Measurements from ENCODE around the gene IRAK1. TPM values are rescaled to one million over a fixed set of nuclear protein-coding genes. Genes with fewer than 3 reads are reported as not detected.

Gene IRAK1
- total RNA-seq, 2 experiments from 2014 or later: 127 to 135 TPM

DNA sequence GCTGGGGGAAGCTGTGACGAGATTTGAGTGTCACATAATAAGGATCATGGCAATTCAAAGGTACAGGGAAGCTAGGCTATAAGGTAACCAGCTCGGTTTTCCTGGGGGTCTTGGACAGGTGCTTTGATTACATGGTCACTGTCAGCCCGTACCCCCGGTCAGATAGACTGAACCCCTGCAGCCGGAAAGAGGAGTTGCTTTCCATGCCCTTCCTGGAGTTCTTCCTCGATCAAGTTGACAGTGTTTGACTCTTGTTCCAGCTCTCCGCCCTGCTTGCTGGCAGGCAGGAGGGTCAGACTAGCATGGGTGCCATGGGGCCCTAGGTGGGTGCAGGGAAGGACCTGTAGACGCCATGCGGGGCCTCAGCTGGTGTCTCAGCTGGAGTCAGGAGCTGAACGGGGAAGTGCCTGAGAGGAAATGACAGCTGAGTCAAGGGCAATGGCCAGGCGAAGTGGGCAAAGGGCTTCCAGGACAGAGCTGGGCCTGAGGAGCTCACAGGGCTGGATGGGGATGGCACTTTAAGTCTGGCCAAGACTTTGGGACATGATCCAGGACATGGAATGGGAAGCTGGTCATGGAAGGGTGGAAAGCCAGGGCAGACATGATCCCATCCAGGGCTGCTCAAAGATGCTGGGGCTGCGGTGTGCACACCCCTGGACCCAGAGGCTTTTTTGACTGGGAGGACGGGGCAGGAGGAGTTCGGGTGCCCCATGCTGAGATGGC is 45.5 kb downstream of the IRAK1 start:
- Mint-ChIP-seq H3K27ac (peak overlapping the region; percentile 95), H3K4me3 (peak overlapping the region; percentile 88), H3K4me1 (peaks cover 10% of the 10 kb centered on the region), H3K27me3 (no peaks in the 10 kb centered on the region), H3K36me3 (peaks cover 9% of the 10 kb centered on the region), H3K9me3 (no peaks in the 10 kb centered on the region)
- ATAC-seq (ENCODE audit: low read depth) (no peak), DNase-seq (no peak)
- POLR2A ChIA-PET: interaction anchor here (1.0 to 6.9 kb wide), 6 partner anchors 8 to 48 kb away, joined by 3 to 62 read pairs (median 6); partner anchors contain the start of genes ARHGAP4 and IRAK1

DNA sequence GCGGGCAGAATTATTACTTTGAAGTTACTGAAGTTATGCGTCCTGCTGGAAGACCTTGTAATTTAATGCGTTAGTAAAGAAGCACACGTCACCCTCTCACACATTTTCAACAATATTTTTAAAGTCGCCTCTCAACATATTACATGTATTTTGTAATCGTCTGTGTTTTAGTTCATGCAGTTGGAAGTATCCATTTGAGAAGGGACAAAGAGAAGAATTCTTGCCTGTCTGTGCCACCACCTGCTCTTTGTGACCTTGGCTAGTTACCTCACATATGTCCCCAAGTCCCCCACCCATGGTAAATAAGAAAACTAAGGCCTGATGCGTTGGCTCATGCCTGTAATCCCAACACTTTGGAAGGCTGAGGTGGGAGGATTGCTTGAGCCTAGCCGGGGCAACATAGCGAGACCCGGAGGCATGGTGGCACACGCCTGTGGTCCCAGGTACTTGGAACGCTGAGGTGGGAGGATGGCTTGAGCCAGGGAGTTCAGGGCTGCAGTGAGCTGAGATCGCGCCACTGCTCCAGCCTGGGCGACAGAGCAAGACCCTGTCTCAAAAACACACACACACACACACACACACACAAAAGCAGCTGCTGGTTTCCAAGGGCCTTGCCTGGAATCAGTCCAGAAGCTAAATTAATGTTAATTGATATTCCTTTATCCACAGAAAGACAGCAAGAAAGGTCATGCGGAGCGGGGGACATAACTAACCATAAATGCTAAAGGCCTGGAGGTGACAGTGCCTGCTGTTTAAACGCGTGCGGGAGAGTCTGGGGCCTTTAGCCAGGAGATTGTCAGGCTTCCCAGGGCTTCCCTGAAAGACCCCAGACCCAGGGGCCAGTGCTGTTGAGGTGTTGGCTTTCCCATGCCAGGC is 46.3 kb downstream of the IRAK1 start:
- POLR2A ChIA-PET: interaction anchor here (0.7 to 7.6 kb wide), 11 partner anchors 8 to 80 kb away, joined by 3 to 110 read pairs (median 7); partner anchors contain the start of genes ARHGAP4 and IRAK1
- no peaks in the 10 kb centered on the region for H3K9me3 Mint-ChIP-seq
- peak overlapping the region; percentile 88 for H3K4me3 Mint-ChIP-seq
- peaks cover 10% of the 10 kb centered on the region for H3K4me1 Mint-ChIP-seq
- peak overlapping the region; percentile 95 for H3K27ac Mint-ChIP-seq
- DNase-seq (no peak), ATAC-seq (ENCODE audit: low read depth) (no peak)
- no peaks in the 10 kb centered on the region for H3K27me3 Mint-ChIP-seq
- peaks cover 9% of the 10 kb centered on the region for H3K36me3 Mint-ChIP-seq

DNA sequence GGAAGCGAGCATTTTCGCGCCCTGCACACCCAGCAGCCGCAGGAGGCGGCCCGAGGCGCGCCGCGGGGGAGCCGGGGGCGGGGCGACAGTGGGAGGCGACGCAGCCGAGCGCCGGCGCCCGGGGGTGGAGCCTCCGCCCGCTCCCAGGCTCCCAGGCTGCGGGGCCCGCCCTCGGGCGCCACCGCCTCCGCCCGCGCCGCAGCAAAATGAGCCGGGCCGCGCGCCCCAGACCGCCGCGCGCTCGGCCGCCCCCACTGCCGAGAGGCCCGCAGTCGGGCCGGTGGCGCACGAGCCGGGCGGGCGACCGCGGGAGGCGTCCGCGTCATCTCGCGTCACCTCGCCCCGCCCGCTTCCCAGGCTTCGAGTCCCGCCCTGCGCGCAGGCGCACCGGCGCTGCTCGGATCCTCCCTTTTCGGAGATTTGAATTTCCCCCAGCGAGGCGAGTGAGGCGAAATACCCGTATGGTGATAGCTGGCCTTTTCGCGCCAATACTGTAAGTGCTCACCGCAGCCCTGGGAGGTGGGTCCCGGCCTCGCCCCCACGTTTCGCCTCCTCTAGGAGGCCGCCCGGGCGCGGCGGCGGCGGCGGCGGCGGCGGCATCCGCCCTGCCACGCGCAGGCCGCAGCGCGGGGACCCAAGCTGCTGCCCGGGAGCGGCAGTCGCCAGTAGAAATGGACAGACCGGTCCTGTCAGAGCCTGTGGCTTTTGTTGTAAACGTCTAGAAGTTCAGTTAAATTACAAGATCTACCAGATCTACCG is 47.2 kb downstream of the IRAK1 start, which contains the start of gene TMEM187:
Gene TMEM187, plus strand, starts transcription at position 387 of the 759 bp plus-strand sequence. CDS start 9,309 bp downstream, outside the sequence.
- ATAC-seq (ENCODE audit: low read depth) (peak; percentile 48), DNase-seq (peak; percentile 90)
- peaks cover 16% of the 10 kb centered on the region for H3K36me3 Mint-ChIP-seq
- H3K27ac Mint-ChIP-seq: peak within 1 kb of the TSS; percentile 100
- no peaks in the 10 kb centered on the region for H3K27me3 Mint-ChIP-seq
- H3K4me1 Mint-ChIP-seq: peaks cover 10% of the 10 kb centered on the region
- no peaks in the 10 kb centered on the region for H3K9me3 Mint-ChIP-seq
- POLR2A ChIA-PET: interaction anchor here (0.6 to 7.6 kb wide), 10 partner anchors 9 to 82 kb away, joined by 3 to 110 read pairs (median 8); partner anchors contain the start of genes ARHGAP4 and IRAK1
- peak within 1 kb of the TSS; percentile 100 for H3K4me3 Mint-ChIP-seq

DNA sequence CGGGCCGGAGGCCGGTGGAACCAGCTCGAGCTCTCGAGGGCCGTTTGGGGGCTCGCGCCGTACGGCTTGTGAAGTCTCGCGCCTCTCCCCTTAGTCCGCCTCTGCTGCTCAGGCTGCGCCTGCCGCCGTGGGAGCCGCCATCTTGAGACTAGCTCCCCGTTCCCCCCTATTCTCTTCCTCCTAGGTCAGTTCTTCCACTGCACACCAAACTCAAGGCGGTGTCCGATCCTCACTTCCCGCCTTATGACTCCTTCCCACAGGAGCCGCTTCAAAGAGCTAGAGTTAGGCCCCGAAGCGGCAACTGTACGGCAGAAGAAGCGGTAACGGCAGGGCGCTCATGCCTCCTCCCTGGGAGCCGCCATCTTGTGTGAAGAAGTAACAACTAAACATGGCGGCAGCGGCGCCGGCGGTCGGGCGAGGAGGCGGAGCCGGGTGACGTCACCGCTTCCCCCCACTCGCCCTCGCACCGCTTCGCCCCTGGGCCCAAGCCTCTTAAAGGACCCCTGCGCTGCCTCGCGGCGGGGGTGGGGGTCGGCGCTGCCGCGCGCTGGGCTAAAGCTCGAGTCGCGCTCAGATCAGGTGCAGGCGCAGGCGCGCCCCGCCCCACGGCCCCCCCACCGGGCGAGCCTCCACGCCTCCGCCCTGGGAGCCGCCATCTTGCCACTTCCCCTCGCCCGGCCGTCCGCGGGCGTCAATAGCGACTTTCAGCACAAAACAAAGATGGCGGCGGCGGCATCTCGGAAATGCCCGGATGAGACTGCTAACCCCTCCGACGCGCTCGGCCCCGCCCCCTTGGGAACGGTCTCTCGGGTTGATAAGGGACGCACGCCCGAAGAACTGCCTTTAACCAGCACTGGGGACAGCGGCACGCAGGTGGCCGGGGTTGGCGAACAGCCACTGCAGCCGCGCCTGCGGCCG is 48.0 kb downstream of the IRAK1 start, which contains the start of gene HCFC1:
Gene HCFC1, minus strand, starts transcription at position 369 of the 918 bp plus-strand sequence. CDS start 978 bp downstream, outside the sequence.
- Mint-ChIP-seq H3K4me1 (peaks cover 12% of the 10 kb centered on the region), H3K9me3 (no peaks in the 10 kb centered on the region), H3K27me3 (no peaks in the 10 kb centered on the region), H3K27ac (peak within 1 kb of the TSS; percentile 100), H3K36me3 (peaks cover 20% of the 10 kb centered on the region), H3K4me3 (peak within 1 kb of the TSS; percentile 100)
- ATAC-seq (ENCODE audit: low read depth) (peak; percentile 31), DNase-seq (peak; percentile 88)
- POLR2A ChIA-PET: interaction anchor here (0.6 to 7.6 kb wide), 12 partner anchors 10 to 83 kb away, joined by 3 to 110 read pairs (median 7); partner anchors contain the start of genes ARHGAP4 and IRAK1

DNA sequence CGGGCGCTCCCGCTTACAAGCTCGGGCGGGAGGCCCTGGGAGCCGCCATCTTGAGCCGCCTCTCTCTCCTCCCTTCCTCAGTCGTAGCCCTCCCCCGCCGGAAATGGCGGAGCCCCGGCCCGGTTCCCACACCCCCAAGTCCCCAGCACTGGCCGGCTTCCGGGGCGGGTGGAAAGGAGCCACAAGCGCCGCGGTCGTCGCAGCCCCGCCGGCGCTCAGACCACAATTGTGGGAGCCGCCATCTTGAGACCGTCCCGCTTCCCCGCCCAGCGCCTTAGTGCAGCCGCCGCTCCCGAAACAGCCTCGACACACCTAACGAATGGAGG is 48.6 kb downstream of the IRAK1 start:
- DNase-seq (peak; percentile 84), ATAC-seq (ENCODE audit: low read depth) (peak; percentile 23)
- H3K9me3 Mint-ChIP-seq: no peaks in the 10 kb centered on the region
- H3K4me1 Mint-ChIP-seq: peaks cover 16% of the 10 kb centered on the region
- H3K27ac Mint-ChIP-seq: peak overlapping the region; percentile 100
- POLR2A ChIA-PET: interaction anchor here (0.9 to 7.6 kb wide), 10 partner anchors 11 to 56 kb away, joined by 3 to 110 read pairs (median 7); partner anchors contain the start of genes ARHGAP4 and IRAK1
- no peaks in the 10 kb centered on the region for H3K27me3 Mint-ChIP-seq
- peaks cover 20% of the 10 kb centered on the region for H3K36me3 Mint-ChIP-seq
- peak overlapping the region; percentile 100 for H3K4me3 Mint-ChIP-seq

DNA sequence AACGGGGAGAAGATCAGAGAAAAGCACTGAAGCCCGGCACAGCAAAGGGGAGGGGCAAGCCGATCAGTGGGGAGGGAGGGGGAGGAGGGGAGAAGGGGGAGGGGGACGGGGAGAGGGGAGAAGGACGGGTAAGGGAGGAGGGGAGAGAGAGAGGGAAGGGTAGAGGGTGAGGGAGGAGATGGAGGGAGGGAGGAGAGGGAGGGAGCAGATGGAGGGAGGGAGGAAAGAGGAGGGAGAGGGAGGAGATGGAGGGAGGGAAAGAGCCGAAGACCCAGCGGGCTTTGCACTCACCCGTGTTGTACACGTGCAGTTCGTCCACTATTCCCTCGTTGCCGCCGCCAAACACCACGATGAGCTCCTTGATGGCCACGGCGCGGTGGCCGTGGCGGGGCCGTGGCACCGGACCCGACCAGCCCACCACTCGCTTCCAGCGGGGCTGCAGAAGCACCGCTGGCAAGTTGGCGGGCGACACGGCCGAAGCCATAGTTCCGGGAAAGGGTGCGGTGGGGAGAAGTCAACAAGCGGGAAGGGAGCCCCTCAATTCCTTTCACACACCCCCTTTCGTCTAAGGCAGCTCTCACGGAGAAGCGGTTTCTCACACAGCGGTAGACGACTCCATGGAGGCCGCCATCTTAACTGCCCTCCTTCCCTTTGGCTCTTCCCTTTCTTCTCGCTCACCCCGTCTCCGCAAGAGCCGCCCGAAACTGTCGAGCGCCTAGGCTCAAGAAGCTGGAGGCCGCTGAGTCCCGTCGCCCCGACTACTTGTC is 49.2 kb downstream of the IRAK1 start:
- Mint-ChIP-seq H3K9me3 (no peaks in the 10 kb centered on the region), H3K4me3 (peak overlapping the region; percentile 100), H3K4me1 (peaks cover 14% of the 10 kb centered on the region), H3K27ac (peak overlapping the region; percentile 100), H3K36me3 (peaks cover 20% of the 10 kb centered on the region), H3K27me3 (no peaks in the 10 kb centered on the region)
- DNase-seq (no peak), ATAC-seq (ENCODE audit: low read depth) (peak; percentile 5)
- POLR2A ChIA-PET: interaction anchor here (1.1 to 7.6 kb wide), 11 partner anchors 10 to 56 kb away, joined by 3 to 110 read pairs (median 7); partner anchors contain the start of genes ARHGAP4 and IRAK1

DNA sequence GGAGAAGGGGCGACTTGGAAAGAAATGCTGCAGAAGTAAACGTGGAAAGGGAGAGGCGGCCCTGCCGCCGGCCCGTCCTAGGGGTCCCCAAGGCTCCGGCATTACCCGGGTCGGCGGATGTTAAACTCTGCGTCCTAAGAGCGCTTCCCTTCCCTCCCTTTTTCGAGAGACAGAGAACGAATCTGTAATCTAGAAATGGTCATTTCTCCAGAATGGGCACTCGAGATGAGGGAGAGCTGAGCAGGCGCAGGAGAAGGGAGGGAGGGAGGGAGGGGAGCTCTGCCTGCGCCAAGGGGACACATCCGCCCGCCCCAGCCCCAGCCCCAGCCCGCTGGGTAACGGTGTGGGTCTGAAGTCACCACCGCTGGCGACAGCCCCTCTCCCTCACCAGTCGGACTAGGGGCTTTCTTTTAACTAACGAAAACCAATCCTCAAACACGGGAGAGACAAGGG is 49.8 kb downstream of the IRAK1 start:
- peaks cover 20% of the 10 kb centered on the region for H3K36me3 Mint-ChIP-seq
- POLR2A ChIA-PET: interaction anchor here (1.2 to 7.6 kb wide), 8 partner anchors 11 to 57 kb away, joined by 3 to 110 read pairs (median 22); partner anchors contain the start of genes ARHGAP4 and IRAK1
- H3K4me1 Mint-ChIP-seq: peaks cover 14% of the 10 kb centered on the region
- ATAC-seq (ENCODE audit: low read depth) (no peak), DNase-seq (peak; percentile 54)
- peak overlapping the region; percentile 100 for H3K27ac Mint-ChIP-seq
- no peaks in the 10 kb centered on the region for H3K27me3 Mint-ChIP-seq
- H3K9me3 Mint-ChIP-seq: no peaks in the 10 kb centered on the region
- peak overlapping the region; percentile 100 for H3K4me3 Mint-ChIP-seq

DNA sequence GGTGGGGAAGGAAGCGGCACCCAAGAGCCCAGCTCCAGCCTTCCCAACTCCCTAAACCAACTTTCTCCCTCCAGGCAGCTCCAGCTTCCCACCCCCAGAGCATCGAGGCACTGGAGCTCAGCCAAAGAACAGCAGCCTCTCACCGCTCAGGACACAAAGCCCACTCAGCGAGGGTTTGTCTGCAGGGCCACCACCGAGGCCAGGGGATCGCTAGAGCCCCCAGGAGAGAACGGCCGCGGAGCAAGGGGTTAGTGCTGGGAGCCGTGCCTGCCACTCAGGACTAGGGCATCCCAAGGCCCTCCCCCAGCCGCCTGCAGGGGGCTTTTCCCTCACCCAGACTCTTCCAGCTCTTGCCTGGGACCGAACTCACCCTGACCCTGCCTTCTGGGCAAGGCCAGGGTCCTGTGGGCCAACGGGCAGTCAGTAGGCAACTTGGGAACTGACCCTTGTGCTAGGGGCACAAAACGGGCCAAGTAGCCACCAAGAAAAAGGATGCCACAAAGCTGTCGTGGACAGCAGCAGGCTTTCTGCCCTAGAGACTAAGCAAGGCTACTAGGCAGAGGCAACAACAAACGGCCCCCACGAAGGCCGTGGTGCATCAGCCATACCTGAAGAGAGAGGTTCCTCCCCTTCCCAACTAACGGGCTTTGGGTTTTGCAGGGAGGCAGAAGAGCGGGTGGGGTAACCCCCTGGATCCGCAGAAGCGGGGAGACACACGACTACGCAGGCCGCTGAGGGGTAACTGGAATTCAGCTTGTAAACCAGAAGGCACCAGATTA is 50.4 kb downstream of the IRAK1 start:
- peaks cover 19% of the 10 kb centered on the region for H3K36me3 Mint-ChIP-seq
- peaks cover 8% of the 10 kb centered on the region for H3K4me1 Mint-ChIP-seq
- H3K27me3 Mint-ChIP-seq: no peaks in the 10 kb centered on the region
- ATAC-seq (ENCODE audit: low read depth) (no peak), DNase-seq (no peak)
- H3K4me3 Mint-ChIP-seq: peak overlapping the region; percentile 100
- H3K27ac Mint-ChIP-seq: peak overlapping the region; percentile 100
- H3K9me3 Mint-ChIP-seq: no peaks in the 10 kb centered on the region
- POLR2A ChIA-PET: interaction anchor here (0.7 to 7.6 kb wide), 8 partner anchors 12 to 57 kb away, joined by 3 to 110 read pairs (median 11); partner anchors contain the start of genes ARHGAP4 and IRAK1

DNA sequence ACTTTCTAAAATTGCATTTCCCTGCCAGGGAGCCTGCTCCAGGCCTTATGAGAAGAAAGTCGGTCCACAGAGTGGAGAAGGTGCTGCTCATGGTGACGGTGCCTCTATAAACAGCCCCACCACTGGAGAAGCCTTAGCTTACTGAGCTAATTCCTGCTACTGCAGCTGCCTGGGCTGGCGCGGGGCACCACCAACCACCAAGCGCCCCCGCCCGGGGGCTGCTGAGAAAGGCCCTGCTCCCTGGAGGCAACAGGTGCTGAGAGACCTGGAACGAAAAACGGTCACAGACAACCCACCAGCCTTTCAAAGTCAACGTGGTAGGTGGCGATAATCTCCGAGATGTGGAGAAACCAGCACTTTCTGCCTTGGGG is 51.0 kb downstream of the IRAK1 start:
- no peak for ATAC-seq (ENCODE audit: low read depth)
- Mint-ChIP-seq H3K4me3 (peak overlapping the region; percentile 100), H3K27me3 (no peaks in the 10 kb centered on the region), H3K27ac (peak overlapping the region; percentile 100), H3K36me3 (peaks cover 17% of the 10 kb centered on the region), H3K9me3 (no peaks in the 10 kb centered on the region), H3K4me1 (peaks cover 6% of the 10 kb centered on the region)
- peak; percentile 62 for DNase-seq
- POLR2A ChIA-PET: interaction anchor here (0.7 to 7.6 kb wide), 7 partner anchors 12 to 49 kb away, joined by 3 to 110 read pairs (median 16); partner anchors contain the start of genes ARHGAP4 and IRAK1

DNA sequence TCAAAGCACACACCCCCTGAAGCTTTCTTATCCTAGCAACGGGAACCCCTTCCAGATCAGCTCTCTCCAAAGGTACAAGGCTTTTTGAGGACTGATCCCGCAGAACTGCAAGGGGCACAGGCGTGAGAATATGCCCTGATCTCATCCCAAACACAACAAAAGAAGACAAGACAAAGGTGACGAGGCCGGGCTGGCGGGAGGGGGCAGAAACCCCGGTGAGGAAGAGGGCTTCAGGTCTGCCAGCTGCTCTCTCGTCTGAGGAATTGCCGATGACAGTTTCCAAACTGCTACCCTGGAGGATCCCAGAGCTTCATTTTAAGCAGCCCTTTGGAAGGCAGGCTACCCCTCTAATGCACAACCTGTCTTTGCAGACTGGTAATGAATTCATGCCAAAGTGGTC is 51.4 kb downstream of the IRAK1 start:
- H3K9me3 Mint-ChIP-seq: no peaks in the 10 kb centered on the region
- H3K27me3 Mint-ChIP-seq: no peaks in the 10 kb centered on the region
- ATAC-seq (ENCODE audit: low read depth) (no peak), DNase-seq (no peak)
- H3K4me3 Mint-ChIP-seq: peak overlapping the region; percentile 100
- peaks cover 6% of the 10 kb centered on the region for H3K4me1 Mint-ChIP-seq
- POLR2A ChIA-PET: interaction anchor here (1.1 to 7.6 kb wide), 7 partner anchors 13 to 241 kb away, joined by 5 to 110 read pairs (median 15); partner anchors contain the start of genes ARHGAP4 and IRAK1
- H3K27ac Mint-ChIP-seq: peak overlapping the region; percentile 100
- H3K36me3 Mint-ChIP-seq: peaks cover 17% of the 10 kb centered on the region
